HPDE6-E6E7 (cell line): Measurements from ENCODE around the gene CD70.
"Not testable (repeated sequence)": the region's sequence is repeated elsewhere in the genome, so short reads cannot be mapped to it uniquely, and the experiment has no call there.

ENCODE experiments used
- DNase-seq: peaks from one replicate; pipeline ENCODE4 v3.0.0; 2011; ENCODE audit warnings: missing footprints; ENCODE audit errors: extremely low spot score

The CD70 gene

DNA sequence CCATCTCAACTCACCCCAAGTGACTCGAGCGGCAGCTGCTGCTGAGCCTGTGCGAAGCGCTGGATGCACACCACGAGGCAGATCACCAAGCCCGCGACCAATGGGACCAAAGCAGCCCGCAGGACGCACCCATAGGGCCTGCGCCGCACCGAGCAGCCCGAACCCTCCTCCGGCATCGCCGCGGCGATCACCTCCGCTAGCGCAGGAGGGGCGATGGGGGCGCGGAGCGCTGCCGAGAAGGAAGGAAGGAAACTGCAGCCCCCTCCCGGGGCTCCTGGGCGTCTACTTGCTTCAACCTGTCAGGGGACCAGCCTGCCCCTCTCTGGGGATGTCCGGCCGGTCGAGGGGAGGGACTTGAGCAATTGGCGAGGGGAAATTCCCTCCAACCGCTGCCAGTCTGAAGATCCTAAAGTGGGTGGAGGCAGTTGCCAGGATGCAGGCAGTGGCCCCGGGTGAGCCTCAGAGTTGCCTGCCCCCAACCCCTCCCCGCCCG is at the start of gene CD70:
TSS of gene CD70 (minus strand) at position 324 of the 493 bp plus-strand sequence. CDS start at position 176, 148 bp downstream.
- DNase-seq, result no peak

DNA sequence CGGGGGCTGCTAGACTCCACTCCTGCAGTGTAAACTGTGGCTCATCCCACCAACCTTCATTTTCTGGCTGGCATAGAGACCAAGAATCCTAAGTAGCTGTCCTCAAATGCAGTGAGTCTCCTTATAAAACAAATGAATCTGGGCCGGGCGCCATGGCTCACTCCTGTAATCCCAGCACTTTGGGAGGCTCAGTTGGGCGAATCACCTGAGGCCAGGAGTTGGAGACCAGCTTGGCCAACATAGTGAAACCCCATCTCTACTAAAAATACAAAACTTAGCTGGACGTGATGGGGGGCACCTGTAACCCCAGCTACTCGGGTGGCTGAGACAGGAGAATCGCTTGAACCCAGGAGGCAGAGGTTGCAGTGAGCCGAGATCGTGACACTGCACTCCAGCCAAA is 49.4 kb upstream of the CD70 start:
- DNase-seq, result not testable (repeated sequence)

DNA sequence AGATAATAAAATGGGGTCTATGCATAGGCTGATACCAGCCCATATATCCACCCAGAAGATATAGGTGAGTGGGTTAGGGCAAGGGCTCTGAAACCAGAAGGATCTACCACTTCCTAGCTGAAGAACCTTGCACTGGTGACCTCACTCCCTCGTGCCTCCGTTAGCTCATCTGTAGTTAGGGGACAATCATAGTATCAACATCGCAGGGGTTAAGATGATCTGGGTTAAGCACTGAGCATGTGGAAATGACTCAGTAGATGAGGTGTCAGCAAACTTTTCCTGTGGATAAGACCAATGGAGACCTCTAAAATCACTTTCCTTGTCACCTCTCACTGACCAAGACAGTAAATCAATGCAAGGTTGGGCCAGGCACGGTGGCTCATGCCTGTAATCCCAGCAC is 48.5 kb upstream of the CD70 start:
- no peak for DNase-seq

DNA sequence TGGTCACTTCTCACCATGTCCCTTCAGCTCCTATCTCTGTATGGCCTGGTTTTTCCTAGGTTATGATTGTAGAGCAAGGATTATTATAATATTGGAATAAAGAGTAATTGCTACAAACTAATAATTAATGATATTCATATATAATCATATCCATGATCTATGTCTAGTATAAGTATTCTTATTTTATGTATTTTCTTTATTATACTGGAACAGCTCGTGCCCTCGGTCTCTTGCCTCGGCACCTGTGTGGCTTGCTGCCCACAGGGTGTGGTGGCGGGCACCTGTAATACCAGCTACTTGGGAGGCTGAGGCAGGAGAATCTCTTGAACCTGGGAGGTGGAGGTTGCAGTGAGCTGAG is 42.5 kb upstream of the CD70 start:
- not testable (repeated sequence) for DNase-seq

GRCh38 chr19:6632747-6633455 is 42.0 kb upstream of the CD70 start:
- not testable (repeated sequence) for DNase-seq

- DNase-seq, result peak; percentile 20
Observed at GRCh38 chr19:6632002-6632621, 41.2 kb upstream of the CD70 start.

- DNase-seq, result no peak
Observed at GRCh38 chr19:6626764-6627163, 35.8 kb upstream of the CD70 start.

DNA sequence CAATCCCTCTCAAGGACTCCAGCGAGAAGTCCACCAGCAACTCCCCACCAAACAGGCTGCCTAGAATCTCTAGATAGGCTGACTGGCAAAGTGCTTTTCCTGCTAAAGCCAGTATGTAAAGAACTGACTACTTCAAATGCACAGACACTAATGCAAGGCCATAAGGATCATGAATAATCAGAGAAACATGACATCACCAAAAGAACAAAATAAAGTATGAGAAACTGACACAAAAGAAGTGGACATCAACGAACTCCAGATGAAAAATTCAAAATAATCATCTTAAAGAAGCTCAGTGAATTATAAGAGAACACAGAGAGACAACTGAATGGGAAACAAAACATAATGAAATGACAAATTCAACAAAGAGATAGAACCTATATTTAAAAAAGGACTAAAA is 26.4 kb upstream of the CD70 start:
- DNase-seq, result no peak

DNA sequence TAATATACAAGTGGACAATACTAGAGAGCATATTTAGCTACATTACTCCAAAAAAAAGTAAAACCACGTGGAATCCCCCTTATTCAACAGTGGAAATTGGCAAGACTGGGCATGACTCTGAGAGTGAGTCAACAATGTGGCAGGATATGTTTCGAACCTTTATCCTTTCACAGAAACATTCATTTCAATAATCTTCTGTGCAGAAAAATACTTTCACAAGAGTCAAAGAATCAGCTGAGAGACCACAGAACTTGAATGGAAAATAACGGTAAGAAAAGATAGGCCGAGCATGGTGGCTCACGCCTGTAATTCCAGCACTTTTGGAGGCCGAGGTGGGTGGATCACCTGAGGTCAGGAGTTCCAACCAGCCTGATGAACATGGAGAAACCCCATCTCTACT is 25.1 kb upstream of the CD70 start:
- no peak for DNase-seq

GRCh38 chr19:6613711-6614110 is 22.8 kb upstream of the CD70 start:
- DNase-seq, result no peak

GRCh38 chr19:6610934-6611852 is 20.2 kb upstream of the CD70 start:
- no peak for DNase-seq

DNA sequence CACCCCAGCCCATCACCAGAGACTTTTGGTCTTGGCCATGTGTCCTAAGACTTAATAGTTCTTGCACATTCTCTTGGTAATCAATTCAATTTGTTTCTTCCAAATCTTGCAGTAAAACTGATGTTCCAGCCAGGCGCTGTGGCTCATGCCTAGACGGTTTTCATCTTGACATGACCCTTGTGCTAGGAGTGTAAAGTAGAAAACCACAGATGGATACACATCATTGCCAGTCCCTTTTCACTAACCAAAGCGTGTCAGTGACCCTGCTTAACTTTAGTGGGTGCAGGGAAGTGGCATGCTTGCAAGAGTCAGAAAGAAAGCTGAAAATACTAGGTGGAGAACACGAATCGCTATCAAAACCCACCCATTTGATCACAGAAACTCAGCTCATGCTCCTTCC is 18.0 kb upstream of the CD70 start:
- no peak for DNase-seq

DNA sequence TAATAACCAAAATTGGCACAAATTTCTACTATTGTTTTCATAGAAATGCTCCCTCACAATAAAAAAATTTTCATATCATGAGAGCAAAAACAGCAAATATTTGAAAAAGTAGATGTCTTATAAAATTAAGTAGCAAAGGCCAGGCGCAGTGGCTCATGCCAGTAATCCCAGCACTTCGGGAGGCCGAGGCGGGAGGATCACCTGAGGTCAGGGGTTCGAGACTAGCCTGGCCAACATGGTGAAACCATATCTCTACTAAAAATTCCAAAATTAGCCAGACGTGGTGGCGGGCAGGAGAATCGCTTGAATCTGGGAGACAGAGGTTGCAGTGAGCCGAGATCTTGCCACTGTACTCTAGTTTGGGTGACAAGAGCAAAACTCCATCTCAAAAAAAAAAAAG is 17.2 kb upstream of the CD70 start:
- not testable (repeated sequence) for DNase-seq

DNA sequence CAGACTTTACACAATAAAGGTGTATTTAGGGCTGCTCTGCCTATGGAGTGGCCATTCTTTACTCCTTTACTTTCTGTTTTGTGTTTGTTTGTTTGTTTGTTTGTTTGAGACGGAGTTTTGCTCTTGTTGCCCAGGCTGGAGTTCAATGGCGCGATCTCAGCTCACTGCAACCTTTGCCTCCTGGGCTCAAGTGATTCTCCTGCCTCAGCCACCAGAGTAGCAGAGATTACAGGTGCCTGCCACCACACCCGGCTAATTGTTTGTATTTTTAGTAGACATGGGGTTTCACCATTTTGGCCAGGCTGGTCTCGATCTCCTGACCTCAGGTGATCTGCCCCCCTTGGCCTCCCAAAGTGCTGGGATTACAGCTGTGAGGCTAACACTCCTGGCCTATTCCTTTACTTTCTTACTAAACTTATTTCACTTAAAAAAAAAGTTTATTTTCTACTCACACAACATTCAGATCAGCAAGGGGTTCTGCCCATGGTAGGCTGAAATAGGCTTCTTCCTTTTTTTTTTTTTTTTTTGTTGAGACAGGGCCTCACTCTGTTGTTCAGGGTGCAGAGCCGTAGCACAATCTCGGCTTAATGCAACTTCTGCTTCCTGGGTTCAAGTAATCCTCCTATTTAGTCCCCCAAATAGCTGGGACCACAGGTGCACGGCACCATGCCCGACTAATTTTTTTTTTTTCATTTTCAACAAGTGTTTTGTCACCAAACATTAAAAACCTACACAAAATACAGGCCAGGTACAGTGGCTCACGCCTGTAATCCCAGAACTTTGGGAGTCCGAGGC is 15.5 kb upstream of the CD70 start:
- not testable (repeated sequence) for DNase-seq

- DNase-seq, result no peak
Observed at GRCh38 chr19:6604906-6605305, 14.0 kb upstream of the CD70 start.

DNA sequence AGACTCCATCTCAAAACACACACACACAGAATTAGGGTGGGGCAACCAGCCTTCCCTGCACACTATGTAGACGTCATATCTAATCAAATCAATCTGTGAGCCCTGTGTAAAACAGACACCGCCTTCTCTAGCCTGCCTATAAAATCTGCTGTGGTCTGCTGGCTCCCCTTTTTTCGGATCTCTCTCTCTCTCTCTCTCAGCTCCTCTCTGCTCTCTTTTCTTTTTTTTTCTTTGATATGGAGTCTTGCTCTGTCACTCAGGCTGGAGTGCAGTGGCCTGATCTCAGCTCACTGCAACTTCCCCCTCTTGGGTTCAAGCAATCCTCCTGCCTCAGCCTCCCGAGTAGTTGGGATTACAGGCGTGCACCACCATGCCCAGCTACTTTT is 11.8 kb upstream of the CD70 start:
- no peak for DNase-seq

GRCh38 chr19:6601537-6602052 is 10.6 kb upstream of the CD70 start:
- not testable (repeated sequence) for DNase-seq

DNA sequence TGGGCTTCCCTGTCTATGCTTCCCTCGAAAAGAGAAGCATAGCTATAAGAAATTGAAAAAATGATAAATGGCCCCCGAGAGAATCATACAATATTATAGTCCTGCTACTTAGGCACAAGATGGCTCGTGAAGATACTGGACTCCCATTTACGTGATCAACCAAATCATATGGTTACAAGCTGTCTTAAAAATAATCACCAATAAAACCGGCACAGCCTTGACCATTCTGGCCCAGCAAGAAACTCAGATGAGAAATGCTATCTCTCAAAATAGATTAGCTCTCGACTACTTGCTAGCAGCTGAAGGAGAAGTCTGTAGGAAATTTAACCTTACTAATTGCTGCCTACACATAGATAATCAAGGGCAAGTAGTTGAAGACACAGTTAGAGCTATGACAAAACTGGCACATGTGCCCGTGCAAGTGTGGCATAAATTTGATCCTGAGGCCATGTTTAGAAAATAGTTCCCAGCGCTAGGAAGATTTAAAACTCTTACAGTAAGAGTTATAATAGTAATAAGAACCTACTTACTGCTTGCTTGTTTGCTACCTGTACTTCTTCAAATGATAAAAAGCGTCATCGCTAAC is 10.1 kb upstream of the CD70 start:
- not testable (repeated sequence) for DNase-seq

- DNase-seq, result no peak
Observed at GRCh38 chr19:6599866-6600454, 9.0 kb upstream of the CD70 start.

DNA sequence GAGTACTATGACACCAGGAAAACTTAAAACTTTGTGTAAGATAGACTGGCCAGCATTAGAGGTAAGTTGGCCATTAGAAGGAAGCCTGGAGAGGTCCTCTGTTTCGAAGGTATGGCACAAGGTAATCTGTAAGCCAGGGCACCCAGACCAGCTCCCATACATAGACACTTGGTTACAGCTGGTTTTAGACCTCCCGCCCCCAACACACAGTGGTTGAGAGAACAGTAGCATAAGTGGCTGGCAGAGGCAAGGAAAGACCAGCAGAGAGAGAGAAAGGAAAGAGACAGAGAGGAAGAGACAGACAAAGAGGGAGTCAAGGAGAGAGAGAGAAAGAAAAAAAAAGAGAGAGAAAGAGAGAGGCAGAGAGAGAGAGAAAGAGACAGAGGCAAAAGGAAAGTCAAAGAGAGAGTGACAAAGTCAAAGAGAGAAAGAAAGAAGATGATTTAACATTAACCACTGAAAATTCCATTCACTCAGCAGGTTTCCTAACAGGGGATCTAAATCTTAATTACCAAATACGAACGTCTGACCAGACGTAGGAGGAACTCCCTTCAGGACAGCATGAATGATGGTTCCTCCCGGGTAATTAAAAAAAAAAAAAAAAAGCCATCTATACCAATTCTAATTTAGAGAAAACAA is 7.4 kb upstream of the CD70 start:
- not testable (repeated sequence) for DNase-seq
